ENCODE results near the gene CCDC68.

- no peak for TF ChIP-seq POLR2AphosphoS5 (IDR thresholded peaks at IDR 0.05; ENCODE audit: low read depth, low read length)
- no peak for TF ChIP-seq FOXP2 (optimal IDR thresholded peaks at IDR 0.05; ENCODE audit: borderline replicate concordance, extremely low read depth, extremely low read length, insufficient read depth)
Observed at GRCh38 chr18:54924948-54925347, 34.3 kb downstream of the CCDC68 start.

Measured in PFSK-1 (cell line).